Stimulated activated CD8-positive, alpha-beta memory T cell treated with anti-CD3 and anti-CD28 coated beads, Interleukin-4, amount 100 ng/mL, for 4 hours (primary cell): ENCODE measurements around the gene LRP5.

Source experiments
- DNase-seq, 2 donors: peaks; one replicate each; pipeline ENCODE4 v3.0.0-alpha.2; 2020; ENCODE audit warnings: low read depth in 2 of 2, low spot score in 1 of 2

The LRP5 gene

GRCh38 chr11:68312117-68312779 lies at the start of gene LRP5:
Gene LRP5 (plus strand): TSS chr11:68312591. CDS start chr11:68312715, 124 bp downstream.
- DNase-seq: no peak

GRCh38 chr11:68263444-68264035 lies 48.9 kb upstream of the LRP5 start:
- DNase-seq: no peak

GRCh38 chr11:68264244-68264643 lies 48.1 kb upstream of the LRP5 start:
- DNase-seq: no peak

- no peak for DNase-seq
These were observed 47.5 kb upstream of the LRP5 start for GRCh38 chr11:68264741-68265540.

GRCh38 chr11:68266121-68266891 lies 46.1 kb upstream of the LRP5 start:
- no peak for DNase-seq

- no peak for DNase-seq
These were observed 45.2 kb upstream of the LRP5 start for GRCh38 chr11:68266936-68267880.

- DNase-seq: no peak
These were observed 44.5 kb upstream of the LRP5 start for GRCh38 chr11:68267881-68268240.

GRCh38 chr11:68269414-68270081 lies 42.8 kb upstream of the LRP5 start:
- DNase-seq: no peak

- no peak for DNase-seq
These were observed 42.0 kb upstream of the LRP5 start for GRCh38 chr11:68270196-68271022.

GRCh38 chr11:68271023-68271780 lies 41.2 kb upstream of the LRP5 start:
- peak in 1 of 2 donors; percentile 33 for DNase-seq

- peak; percentile 87 for DNase-seq
These were observed 40.4 kb upstream of the LRP5 start, which contains the start of gene C11orf24 for GRCh38 chr11:68271781-68272608. Gene C11orf24 (minus strand): TSS chr11:68271973. CDS start chr11:68263767, 8,206 bp downstream.

- DNase-seq: no peak
These were observed 39.2 kb upstream of the LRP5 start for GRCh38 chr11:68273026-68273738.

GRCh38 chr11:68274306-68274705 lies 38.1 kb upstream of the LRP5 start:
- DNase-seq: no peak

GRCh38 chr11:68275721-68276507 lies 36.5 kb upstream of the LRP5 start:
- DNase-seq: no peak

GRCh38 chr11:68276861-68277260 lies 35.5 kb upstream of the LRP5 start:
- DNase-seq: no peak

- DNase-seq: no peak
These were observed 32.7 kb upstream of the LRP5 start for GRCh38 chr11:68279676-68280075.
